HG02763 (cell line): ENCODE data around the gene CYP20A1.

Experiments
- ATAC-seq: cut with Tn5 transposase; IDR thresholded peaks from one replicate; pipeline ENCODE4 v1.9.1; 2021; ENCODE audit warnings: mild to moderate bottlenecking, moderate library complexity; ENCODE audit not compliant: unreplicated experiment

The CYP20A1 gene

DNA sequence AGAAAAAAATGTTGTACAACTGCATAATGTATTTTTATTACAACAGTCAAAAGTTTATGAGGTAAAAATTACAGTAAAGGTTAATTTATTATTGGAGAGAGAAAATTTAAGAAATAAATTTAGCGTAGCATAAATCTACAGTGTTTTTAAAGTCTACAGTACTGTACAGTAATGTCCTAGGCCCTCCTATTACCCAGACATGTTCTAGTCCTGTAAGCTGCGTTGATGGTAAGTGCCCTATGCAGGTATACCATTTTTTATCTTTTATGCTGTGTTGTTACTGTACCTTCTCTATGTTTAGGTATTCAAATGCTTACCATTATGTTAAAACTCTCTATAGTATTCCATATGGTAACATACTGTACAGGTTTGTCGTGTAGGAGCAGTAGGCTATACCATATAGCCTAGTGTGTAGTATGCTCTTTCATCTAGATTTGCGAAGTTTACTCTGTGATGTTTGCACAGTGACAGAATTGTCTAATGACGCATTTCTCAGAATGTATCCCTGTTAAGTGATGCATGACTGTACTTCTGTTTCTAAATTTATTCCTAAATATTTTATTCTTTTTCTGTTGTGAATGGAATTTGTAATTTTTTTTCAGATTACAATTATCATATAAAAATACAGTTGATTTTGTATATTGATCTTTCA, 113.9 kb downstream of the CYP20A1 start:
- ATAC-seq = no peak

GRCh38 chr2:203354966-203355365, 116.1 kb downstream of the CYP20A1 start:
- ATAC-seq = no peak
